ENCODE results near the gene LPCAT1.

LPCAT1 gene

GRCh38 chr5:1497795-1498622, 25.8 kb downstream of the LPCAT1 start:
- DNase-seq (ENCODE audit: low read depth, low spot score): no peak

- no peak for DNase-seq (ENCODE audit: low read depth, low spot score)
Measured at GRCh38 chr5:1497242-1497777, 26.4 kb downstream of the LPCAT1 start.

- no peak for DNase-seq (ENCODE audit: low read depth, low spot score)
Measured at GRCh38 chr5:1495525-1495897, 28.2 kb downstream of the LPCAT1 start.

DNA sequence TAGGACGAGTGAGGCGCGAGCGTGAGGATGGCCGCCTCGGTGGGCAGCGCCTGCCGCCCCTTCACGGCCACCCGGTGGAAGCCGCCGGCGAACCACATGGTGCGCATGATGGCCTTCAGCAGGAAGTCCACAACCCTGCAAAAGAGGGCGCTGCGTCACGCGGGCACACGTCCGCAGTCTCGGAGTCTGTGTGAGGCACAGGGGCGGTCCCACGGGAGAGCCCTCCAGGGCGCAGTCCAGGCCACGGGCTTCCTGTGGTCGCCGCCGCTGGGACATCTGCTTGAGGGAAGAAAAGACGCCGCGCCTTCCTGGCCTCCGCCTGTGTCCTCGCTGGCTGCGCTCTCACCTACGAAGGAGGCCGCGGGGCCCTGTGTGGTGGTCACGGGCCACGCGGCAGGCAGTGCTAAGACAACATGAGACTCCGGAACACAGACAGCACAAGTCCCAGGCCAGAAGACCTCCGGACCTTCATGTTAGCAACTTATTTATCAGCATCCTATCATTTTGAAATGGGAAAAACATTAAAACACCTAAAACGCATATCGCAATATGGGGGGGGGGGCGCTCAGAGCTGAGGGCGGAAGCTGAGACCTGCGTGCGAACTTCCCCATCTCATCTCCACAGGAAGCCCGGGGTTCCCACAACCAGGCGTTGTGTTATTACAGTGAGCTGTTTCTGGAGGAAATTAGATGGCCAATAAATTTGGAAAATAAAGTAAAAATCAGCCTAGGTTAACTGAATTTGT, 28.8 kb downstream of the LPCAT1 start:
- DNase-seq (ENCODE audit: low read depth, low spot score): no peak

GRCh38 chr5:1493941-1494340, 29.8 kb downstream of the LPCAT1 start:
- DNase-seq (ENCODE audit: low read depth, low spot score): no peak

- DNase-seq (ENCODE audit: low read depth, low spot score): no peak
Measured at GRCh38 chr5:1493413-1493812, 30.3 kb downstream of the LPCAT1 start.

- no peak for DNase-seq (ENCODE audit: low read depth, low spot score)
Measured at GRCh38 chr5:1492757-1493156, 31.0 kb downstream of the LPCAT1 start.

DNA sequence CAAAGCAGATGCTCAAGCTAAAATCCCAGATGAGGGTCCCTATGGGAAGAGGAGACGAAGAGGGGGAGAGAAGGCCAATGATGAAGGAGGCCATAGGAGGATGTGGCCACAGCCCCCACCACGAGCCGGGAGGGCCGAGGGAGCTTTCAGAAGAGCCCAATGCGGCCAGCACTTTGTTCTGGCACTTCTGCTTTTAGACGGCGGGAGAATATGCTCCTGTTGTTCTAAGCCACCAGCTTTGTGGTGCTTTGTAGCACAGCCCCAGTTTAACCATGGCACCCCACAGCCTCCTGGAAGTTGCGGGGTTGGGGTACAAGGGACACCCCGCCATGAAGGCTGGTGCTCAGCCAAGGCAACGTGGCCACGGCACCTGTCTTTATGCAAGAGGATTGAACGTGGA, 33.4 kb downstream of the LPCAT1 start:
- DNase-seq (ENCODE audit: low read depth, low spot score): no peak

DNA sequence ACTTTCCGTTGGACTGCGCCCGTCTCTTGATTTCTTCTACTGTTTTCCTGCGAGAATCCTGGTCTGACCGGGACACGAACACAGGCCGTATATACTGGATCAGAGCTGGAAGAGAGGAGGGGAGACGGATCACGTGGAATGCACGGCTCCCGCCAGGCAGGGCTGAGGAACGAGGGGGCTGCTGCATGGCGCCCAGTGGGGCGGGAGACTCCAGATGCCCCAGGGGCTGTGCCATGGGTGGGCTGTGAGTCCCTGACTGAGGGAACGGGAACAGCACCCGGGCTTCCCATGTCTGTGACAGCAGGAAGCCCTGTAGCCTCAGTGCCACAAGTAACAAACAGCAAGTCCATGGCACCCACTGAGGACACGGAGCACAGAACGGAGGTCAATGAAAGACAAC, 34.0 kb downstream of the LPCAT1 start:
- DNase-seq (ENCODE audit: low read depth, low spot score): no peak

GRCh38 chr5:1488882-1489680, 34.7 kb downstream of the LPCAT1 start:
- DNase-seq (ENCODE audit: low read depth, low spot score): no peak

GRCh38 chr5:1487079-1487764, 36.5 kb downstream of the LPCAT1 start:
- no peak for DNase-seq (ENCODE audit: low read depth, low spot score)

GRCh38 chr5:1486271-1486670, 37.5 kb downstream of the LPCAT1 start:
- no peak for DNase-seq (ENCODE audit: low read depth, low spot score)

- no peak for DNase-seq (ENCODE audit: low read depth, low spot score)
Measured at GRCh38 chr5:1485579-1486118, 38.1 kb downstream of the LPCAT1 start.

DNA sequence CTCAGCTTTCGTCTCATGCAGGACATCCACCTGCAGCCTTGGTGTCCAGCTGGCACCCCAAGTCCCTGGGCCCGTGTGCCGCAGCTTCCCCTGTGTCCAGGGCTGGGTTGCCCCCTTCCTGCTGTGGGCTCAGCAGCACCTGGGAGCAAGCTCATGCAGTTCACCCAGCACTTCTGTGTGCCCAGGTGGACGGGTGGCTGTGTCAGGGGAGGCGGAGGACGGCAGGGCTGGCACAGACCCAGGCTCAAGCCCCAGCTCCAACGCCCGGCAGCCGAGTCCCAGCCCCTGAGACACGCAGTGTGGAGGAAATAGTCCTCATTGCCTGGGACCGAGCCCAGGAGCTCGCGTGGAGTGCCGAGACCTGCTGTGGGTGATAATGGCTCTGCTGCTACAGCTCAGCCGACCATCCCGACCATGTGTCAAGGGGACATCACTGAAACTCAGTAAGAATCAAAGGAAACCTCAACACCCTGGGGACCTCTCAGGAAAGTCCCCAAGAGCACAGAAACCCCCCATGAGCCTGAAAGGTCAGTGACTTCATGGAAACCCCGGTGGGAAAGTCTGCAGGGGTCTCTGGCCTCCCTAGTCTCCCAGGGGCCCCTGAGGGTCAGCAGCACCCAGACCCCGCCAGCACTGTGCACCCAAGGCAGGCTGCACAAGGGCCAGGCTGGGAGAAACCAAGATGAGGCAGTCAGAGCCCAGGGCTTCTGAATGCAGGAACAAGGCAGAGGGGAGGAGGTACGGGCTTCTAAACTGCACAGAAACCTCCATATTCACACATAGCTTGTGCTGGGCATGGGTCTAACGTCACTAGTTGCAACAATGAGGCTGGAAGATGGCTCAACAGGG, 38.8 kb downstream of the LPCAT1 start:
- DNase-seq (ENCODE audit: low read depth, low spot score): no peak

- DNase-seq (ENCODE audit: low read depth, low spot score): no peak
Measured at GRCh38 chr5:1483856-1484729, 39.7 kb downstream of the LPCAT1 start.

GRCh38 chr5:1483064-1483463, 40.7 kb downstream of the LPCAT1 start:
- DNase-seq (ENCODE audit: low read depth, low spot score): no peak

GRCh38 chr5:1481959-1482331, 41.8 kb downstream of the LPCAT1 start:
- no peak for DNase-seq (ENCODE audit: low read depth, low spot score)

- no peak for DNase-seq (ENCODE audit: low read depth, low spot score)
Measured at GRCh38 chr5:1481266-1481958, 42.3 kb downstream of the LPCAT1 start.

DNA sequence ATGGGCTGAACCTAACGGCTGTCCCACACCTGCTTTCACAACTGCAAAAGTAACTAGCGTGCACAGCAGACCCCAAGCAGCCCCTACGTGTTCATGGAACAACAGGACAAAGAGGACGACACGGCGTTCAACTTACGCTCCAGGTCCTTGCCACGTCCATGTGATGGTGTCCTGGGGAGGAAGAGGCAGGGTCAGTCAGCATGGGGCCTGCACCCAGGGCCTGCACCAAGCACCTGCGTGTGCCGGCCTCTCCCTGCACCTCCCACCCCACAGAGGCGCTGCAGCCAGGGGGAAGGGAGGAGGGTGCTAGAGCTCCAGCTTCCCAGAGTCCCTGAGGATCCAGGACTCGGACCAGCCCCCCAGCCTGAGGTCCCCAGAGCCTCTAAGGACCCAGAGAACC, 43.0 kb downstream of the LPCAT1 start:
- DNase-seq (ENCODE audit: low read depth, low spot score): no peak
